HG02973 (cell line): ENCODE measurements around the gene ANKRD66.

Experiments used
- ATAC-seq: cut with Tn5 transposase; IDR thresholded peaks from one replicate; pipeline ENCODE4 v1.9.1; 2021; ENCODE audit warnings: moderate library complexity; ENCODE audit not compliant: unreplicated experiment

Gene ANKRD66

GRCh38 chr6:46789434-46790354 lies 43.0 kb downstream of the ANKRD66 start:
- no peak for ATAC-seq

- no peak for ATAC-seq
These were observed 43.7 kb downstream of the ANKRD66 start for GRCh38 chr6:46790355-46790874.

- ATAC-seq = no peak
These were observed 45.9 kb downstream of the ANKRD66 start for GRCh38 chr6:46792635-46793034.

GRCh38 chr6:46793138-46793537 lies 46.4 kb downstream of the ANKRD66 start, which contains the start of gene MEP1A:
MEP1A (plus strand) TSS chr6:46793389; CDS start chr6:46793399, 10 bp downstream.
- ATAC-seq = no peak

GRCh38 chr6:46794068-46794467 lies 47.3 kb downstream of the ANKRD66 start:
- no peak for ATAC-seq

GRCh38 chr6:46795816-46796215 lies 49.1 kb downstream of the ANKRD66 start:
- no peak for ATAC-seq

- ATAC-seq = no peak
These were observed 50.3 kb downstream of the ANKRD66 start for GRCh38 chr6:46796848-46797580.

- no peak for ATAC-seq
These were observed 52.9 kb downstream of the ANKRD66 start for GRCh38 chr6:46799657-46800056.

- no peak for ATAC-seq
These were observed 62.1 kb downstream of the ANKRD66 start for GRCh38 chr6:46808806-46809205.
